T1000 (cell line): ENCODE measurements around the gene FEZF1.
"Not testable (repeated sequence)": the region's sequence is repeated elsewhere in the genome, so short reads cannot be mapped to it uniquely, and the experiment has no call there.

Experiments used
- DNase-seq: peaks from one replicate; lab custom pipeline; 2025; ENCODE audit warnings: mixed read lengths; lab: John Stamatoyannopoulos, UW

FEZF1 gene

GRCh38 chr7:122307228-122307621 lies 2.7 kb upstream of the FEZF1 start:
- DNase-seq = no peak

- DNase-seq = no peak
Observed at GRCh38 chr7:122306320-122307227, 2.0 kb upstream of the FEZF1 start.

- no peak for DNase-seq
Observed at GRCh38 chr7:122305475-122306319, 1.1 kb upstream of the FEZF1 start.

- peak; percentile 36 for DNase-seq
Observed at GRCh38 chr7:122304996-122305421, 459 bp upstream of the FEZF1 start.

DNA sequence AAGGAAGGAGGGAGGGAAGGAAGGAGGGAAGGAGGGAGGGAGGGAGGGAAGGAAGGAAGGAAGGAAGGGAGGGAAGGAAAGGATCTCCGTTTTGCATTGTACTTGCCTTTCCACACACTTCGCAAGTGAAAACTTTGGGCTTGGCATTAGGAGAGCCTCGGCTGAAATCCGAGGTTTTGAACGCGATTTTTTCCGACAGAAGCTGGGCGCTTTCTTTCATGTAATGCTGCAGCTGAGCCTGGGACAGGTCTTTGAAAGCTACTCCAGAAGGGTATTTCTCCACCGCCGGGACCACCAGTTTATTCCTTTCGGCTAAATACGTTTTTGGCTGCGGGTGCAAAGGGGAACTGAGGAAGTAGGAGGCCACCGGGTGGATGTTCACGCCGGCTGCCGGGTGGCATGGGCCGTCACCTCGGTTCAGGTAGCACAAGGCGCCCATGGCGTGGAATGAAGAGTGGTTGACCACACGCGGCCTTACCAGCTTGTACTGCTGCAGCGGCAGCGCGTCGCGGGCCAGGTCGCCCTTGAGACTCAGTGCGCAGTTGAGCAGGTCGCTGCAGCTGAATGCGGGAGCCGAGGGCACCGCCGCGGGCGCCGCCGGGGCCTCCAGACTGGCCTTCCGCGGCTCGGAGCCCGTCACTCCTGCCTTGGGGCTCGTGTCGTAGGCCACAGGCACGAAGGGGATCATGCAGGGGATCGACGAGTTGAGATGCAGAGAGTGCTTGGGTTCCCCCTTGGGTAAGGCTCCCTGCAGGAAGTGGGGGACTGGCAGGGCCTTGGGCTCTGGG lies 825 bp downstream of the FEZF1 start:
- no peak for DNase-seq

DNA sequence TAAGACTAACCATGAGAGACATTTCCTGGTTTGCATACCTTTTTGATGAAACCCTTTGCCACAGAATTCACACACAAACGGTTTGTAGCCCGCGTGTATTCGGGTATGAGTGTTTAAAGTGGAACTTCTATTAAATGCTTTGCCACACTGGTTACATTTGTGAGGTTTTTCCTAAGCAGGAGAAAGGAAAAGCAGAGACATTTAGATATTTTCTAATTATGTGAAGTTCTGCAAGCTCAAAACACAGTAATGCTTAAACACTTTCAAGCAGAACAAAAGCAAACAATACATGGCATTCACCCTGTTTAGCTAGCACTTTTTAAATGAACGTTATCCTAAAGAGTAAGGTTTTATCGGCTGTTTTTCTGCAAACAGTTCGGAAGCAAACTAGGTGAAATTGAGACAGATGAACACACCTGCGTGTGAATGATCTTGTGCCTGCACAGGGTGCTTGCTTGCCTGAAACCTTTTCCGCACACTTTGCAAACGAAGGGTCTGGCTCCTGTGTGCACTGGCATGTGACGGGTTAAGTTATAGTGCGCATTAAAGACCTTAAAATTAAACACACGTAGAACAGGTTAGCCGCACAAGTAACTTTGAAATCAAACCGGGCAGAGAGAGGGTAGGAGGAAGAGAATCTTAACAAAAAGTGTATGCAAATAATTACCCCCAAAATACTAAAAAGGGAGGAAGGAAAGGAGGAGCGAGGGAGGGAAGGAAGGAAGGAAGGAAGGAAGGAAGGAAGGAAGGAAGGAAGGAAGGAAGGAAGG lies 1.6 kb downstream of the FEZF1 start:
- DNase-seq = no peak

DNA sequence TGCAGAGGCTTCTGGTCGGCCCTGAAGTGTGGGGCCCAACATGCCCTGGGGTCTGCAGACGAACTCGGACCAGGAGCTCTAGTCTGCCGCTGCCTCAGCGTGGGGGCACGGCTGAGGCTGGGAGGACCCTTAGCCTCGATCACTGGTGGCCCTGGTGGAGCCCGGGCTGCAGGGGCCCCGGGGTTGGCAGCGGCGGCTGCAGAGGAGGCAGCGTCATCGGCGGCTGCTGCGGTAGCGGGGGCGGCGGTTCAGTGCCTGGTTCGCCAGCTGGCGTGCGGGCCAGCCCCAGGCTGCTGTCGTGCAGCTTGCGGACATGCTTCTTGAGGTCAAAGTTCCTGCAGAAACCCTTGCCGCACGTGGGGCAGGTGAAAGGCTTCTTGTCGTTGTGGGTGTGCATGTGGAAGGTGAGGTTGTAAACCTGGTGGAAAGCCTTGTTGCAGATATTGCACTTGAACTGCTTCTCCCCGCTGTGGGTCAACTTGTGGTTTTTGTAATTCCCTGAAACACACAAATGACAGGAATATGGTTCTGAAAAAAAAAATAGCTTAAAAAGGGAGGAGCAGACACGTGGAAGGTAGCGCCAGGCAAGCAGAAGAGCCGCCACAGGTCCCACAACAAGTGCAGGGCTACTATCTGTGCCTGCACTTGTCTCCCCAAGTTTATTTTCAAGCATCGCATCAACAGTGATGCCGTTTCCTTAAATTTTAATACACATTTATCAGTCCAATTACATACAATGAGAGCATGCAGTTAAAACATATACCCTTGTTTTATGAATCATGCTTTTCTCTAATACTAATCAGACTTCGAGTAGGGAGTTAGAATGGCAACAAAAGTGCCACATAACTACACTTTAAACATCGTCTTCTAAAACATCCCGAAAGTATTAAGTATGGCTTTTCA lies 2.4 kb downstream of the FEZF1 start:
- DNase-seq = no peak

DNA sequence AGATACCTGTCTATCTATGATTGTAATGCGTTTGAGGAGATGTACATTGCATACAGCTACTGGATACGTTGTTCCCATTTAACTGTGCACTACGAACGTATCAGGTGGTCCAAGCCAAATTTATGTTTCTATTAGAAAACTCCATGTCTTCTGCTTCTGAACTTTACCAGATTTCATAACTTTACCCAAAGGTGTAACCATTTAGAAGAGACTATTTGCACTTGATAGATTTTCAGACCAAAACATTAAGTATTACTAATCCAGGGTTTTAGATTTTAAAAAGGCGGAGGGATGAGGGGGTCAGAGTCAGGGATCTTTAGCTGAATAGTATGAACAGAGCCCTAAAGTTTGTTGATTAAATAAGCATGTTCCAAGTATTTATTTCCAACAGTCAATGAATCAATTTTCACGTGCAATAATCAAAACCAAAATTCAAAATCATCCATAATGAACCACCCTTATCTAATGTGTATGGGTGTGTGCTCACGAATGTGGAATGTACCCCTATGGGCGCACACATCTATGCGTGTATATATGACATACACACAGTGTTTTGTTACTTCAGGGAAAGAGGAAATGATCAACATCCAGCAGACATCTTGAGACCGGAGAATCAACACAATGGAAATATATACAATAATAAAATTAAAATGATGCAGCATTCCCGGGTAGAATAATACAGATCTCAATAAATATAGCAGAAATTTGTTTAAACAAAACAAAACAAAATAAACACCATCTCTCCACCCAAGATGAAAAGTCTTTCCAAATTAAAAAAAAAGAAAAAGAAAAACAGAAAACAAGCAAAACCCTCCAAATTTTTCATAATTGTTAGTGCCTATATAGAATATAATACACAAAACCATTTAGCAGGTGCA lies 3.4 kb downstream of the FEZF1 start:
- no peak for DNase-seq

DNA sequence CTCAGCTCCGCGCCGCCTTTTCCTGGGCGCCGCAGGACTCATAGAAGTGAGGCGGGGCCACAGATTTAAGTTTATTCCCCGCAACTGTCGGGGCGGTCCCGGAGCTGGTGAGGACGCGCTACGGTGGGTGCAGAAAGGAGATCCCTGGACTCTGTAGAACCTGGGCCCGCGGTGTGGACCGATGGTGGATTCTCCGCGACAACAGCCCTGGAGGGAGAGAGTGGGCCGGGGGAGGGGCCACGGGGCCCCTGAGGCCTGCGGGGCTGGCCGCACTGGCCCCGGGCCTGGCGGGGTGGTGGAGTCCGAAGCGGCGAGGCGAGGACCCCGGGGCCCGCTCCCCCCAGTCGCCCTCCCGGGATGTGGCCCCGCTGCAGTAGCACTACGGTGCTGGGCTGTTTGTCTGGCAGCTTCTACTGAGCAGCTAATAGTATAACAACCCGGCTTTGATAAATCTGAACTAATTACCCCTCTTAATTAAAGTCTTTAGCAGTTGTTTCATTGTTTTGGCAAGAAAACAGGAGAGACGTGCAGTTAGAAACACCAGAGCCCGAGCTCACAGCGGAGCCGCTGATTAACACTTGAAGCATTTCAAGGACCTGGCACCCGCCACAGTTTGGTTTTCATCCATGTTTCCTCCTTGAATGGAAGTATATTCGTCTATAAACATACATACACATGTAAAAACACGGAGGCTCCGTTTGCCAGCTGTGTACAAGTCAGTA lies 4.2 kb downstream of the FEZF1 start:
- DNase-seq = no peak

GRCh38 chr7:122299624-122300210 lies 4.8 kb downstream of the FEZF1 start:
- no peak for DNase-seq

- DNase-seq = no peak
Observed at GRCh38 chr7:122298618-122299017, 5.9 kb downstream of the FEZF1 start.

DNA sequence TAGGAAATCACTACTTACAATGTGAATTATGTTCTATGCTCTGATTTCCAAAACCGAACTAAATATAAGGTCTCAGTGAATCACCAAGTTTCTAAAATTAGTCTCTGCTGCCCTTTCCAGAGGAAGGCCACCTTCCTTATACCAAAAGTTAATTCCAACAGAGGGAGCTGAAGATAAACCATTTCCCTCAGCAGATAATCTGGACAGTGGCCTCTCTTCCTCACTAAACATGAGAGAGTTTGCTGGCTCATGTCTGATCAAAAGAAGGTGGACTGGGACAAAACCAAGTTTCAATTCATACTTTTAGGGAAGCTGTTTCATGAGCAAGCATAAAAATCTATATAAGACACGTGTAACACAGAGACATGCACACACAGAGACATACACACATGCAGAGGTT lies 6.4 kb downstream of the FEZF1 start:
- no peak for DNase-seq

GRCh38 chr7:122291189-122291588 lies 13.4 kb downstream of the FEZF1 start:
- DNase-seq = no peak

- DNase-seq = no peak
Observed at GRCh38 chr7:122290476-122290875, 14.1 kb downstream of the FEZF1 start.

- DNase-seq = no peak
Observed at GRCh38 chr7:122289426-122289825, 15.1 kb downstream of the FEZF1 start.

- not testable (repeated sequence) for DNase-seq
Observed at GRCh38 chr7:122284608-122285007, 19.9 kb downstream of the FEZF1 start.

- no peak for DNase-seq
Observed at GRCh38 chr7:122273117-122273516, 31.4 kb downstream of the FEZF1 start.

DNA sequence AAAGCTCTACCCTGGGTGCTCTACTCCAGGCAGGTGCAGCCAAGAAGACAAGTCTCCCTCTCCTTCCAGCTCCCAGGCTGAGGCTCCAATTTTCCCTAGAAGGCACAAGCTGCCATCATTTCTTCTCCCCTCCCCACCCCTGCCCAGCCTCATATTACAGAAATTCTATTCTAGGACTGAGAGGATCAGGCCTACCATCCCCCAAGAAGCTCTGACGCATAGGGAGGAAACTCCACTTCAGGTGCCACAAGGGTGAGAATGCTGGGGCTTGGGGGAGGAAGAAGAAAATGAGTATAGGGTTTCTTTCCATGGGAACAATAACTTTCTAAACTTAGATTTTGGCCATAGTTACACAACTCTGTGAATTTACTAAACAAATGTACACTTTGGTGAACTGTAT lies 35.3 kb downstream of the FEZF1 start:
- no peak for DNase-seq
